Chondrocyte (in vitro differentiated cells): Measurements from ENCODE around the gene INS. TPM values are rescaled to one million over a fixed set of nuclear protein-coding genes. Genes with fewer than 3 reads are reported as not detected.
"Not testable (repeated sequence)": the region's sequence is repeated elsewhere in the genome, so short reads cannot be mapped to it uniquely, and the experiment has no call there.

ENCODE experiments used
- DNase-seq: peaks from one replicate; pipeline ENCODE4 v3.0.0; 2021; ENCODE audit warnings: mixed read lengths, low spot score
- H3K27ac Mint-ChIP-seq: one replicate; pipeline ENCODE4 v1.8.0; 2021; ENCODE audit warnings: mild to moderate bottlenecking, moderate library complexity, mixed read lengths; ENCODE audit not compliant: unreplicated experiment
- H3K27me3 Mint-ChIP-seq: 2 replicates; pipeline ENCODE4 v1.8.0; 2021; ENCODE audit warnings: low read depth, mixed read lengths
- H3K36me3 Mint-ChIP-seq: 2 replicates; pipeline ENCODE4 v1.8.0; 2021; ENCODE audit warnings: low read depth, mixed read lengths
- H3K4me1 Mint-ChIP-seq: 2 replicates; pipeline ENCODE4 v1.8.0; 2021; ENCODE audit warnings: low read depth, mild to moderate bottlenecking, mixed read lengths
- H3K4me3 Mint-ChIP-seq: one replicate; pipeline ENCODE4 v1.8.0; 2021; ENCODE audit warnings: mild to moderate bottlenecking, moderate library complexity, mixed read lengths; ENCODE audit not compliant: unreplicated experiment
- H3K9me3 Mint-ChIP-seq: 2 replicates; pipeline ENCODE4 v1.8.0; 2021; ENCODE audit warnings: low read depth, mixed read lengths
- CTCF ChIP-seq: fragments of 200-600 bp; sonication (generic); IDR thresholded peaks from 2 replicates; pipeline ENCODE4 v1.5.0; 2021; ENCODE audit warnings: antibody characterized with exemption, mild to moderate bottlenecking, moderate library complexity
- total RNA-seq: library from RNA; stranded (reverse); gene quantifications from 3 replicates; pipeline ENCODE4 v1.2.1, GENCODE V29; 2021

INS gene
- total RNA-seq, 1 donor from 2014 or later, result not detected

- H3K27me3 Mint-ChIP-seq, result peaks cover 4% of the 10 kb centered on the region
- no peak overlapping the region for H3K4me3 Mint-ChIP-seq
- peaks cover 3% of the 10 kb centered on the region for H3K36me3 Mint-ChIP-seq
- H3K9me3 Mint-ChIP-seq, result no peaks in the 10 kb centered on the region
- no peak for TF ChIP-seq CTCF
- DNase-seq, result no peak
- peaks cover 15% of the 10 kb centered on the region for H3K4me1 Mint-ChIP-seq
- no peak overlapping the region for H3K27ac Mint-ChIP-seq
These were observed 34.4 kb downstream of the INS start for GRCh38 chr11:2126520-2127085.

GRCh38 chr11:2124736-2125484, 36.1 kb downstream of the INS start:
- not testable (repeated sequence) for H3K9me3 Mint-ChIP-seq, H3K27ac Mint-ChIP-seq, DNase-seq, H3K36me3 Mint-ChIP-seq, H3K27me3 Mint-ChIP-seq, H3K4me3 Mint-ChIP-seq
- peaks cover 20% of the 10 kb centered on the region for H3K4me1 Mint-ChIP-seq

- DNase-seq, result peak; percentile 64
- peaks cover 23% of the 10 kb centered on the region for H3K4me1 Mint-ChIP-seq
- no peak overlapping the region for H3K27ac Mint-ChIP-seq
- TF ChIP-seq CTCF, result no peak
- no peaks in the 10 kb centered on the region for H3K36me3 Mint-ChIP-seq
- no peaks in the 10 kb centered on the region for H3K9me3 Mint-ChIP-seq
- H3K4me3 Mint-ChIP-seq, result no peak overlapping the region
- no peaks in the 10 kb centered on the region for H3K27me3 Mint-ChIP-seq
These were observed 37.4 kb downstream of the INS start for GRCh38 chr11:2123628-2123960.

GRCh38 chr11:2122907-2123627, 37.9 kb downstream of the INS start:
- Mint-ChIP-seq H3K36me3 (peaks cover 1% of the 10 kb centered on the region), H3K4me3 (no peak overlapping the region), H3K4me1 (peaks cover 26% of the 10 kb centered on the region), H3K27me3 (no peaks in the 10 kb centered on the region), H3K9me3 (no peaks in the 10 kb centered on the region), H3K27ac (no peak overlapping the region)
- peak; percentile 30 for TF ChIP-seq CTCF
- no peak for DNase-seq

GRCh38 chr11:2122222-2122906, 38.6 kb downstream of the INS start:
- H3K36me3 Mint-ChIP-seq, result peaks cover 3% of the 10 kb centered on the region
- no peak for DNase-seq

More at GRCh38 chr11:2122222-2122906, 38.6 kb downstream of the INS start:
- TF ChIP-seq CTCF, result peak; percentile 14
- Mint-ChIP-seq H3K9me3 (peaks cover 4% of the 10 kb centered on the region), H3K27ac (peak overlapping the region; percentile 32), H3K4me3 (peak overlapping the region; percentile 42), H3K4me1 (peaks cover 26% of the 10 kb centered on the region), H3K27me3 (no peaks in the 10 kb centered on the region)
